HEK293T (cell line): Measurements from ENCODE around the gene MAPKAPK3.

Experiments used
- FOXA1 ChIP-seq: fragments of 450-650 bp; IDR thresholded peaks from 2 replicates; pipeline ENCODE4 v1.6.1; 2016; ENCODE audit warnings: mild to moderate bottlenecking
- FOXK2 ChIP-seq: fragments of 450-650 bp; IDR thresholded peaks from 2 replicates; pipeline ENCODE4 v1.6.1; 2016; ENCODE audit warnings: mild to moderate bottlenecking
- FOXM1 ChIP-seq: fragments of 450-650 bp; IDR thresholded peaks from 2 replicates; pipeline ENCODE4 v1.6.1; 2017; ENCODE audit warnings: mild to moderate bottlenecking, borderline replicate concordance
- HDGF ChIP-seq: fragments of 450-650 bp; IDR thresholded peaks from 2 replicates; pipeline ENCODE4 v1.6.1; 2017; ENCODE audit warnings: antibody characterized with exemption, borderline replicate concordance
- L3MBTL2 ChIP-seq: fragments of 450-650 bp; conservative IDR thresholded peaks from 2 replicates; pipeline ENCODE4 v1.6.1; 2016; ENCODE audit warnings: mild to moderate bottlenecking
- LEF1 ChIP-seq: fragments of 450-650 bp; IDR thresholded peaks from 2 replicates; pipeline ENCODE4 v1.6.1; 2017; ENCODE audit warnings: mild to moderate bottlenecking, borderline replicate concordance
- PKNOX1 ChIP-seq: fragments of 450-650 bp; IDR thresholded peaks from 2 replicates; pipeline ENCODE4 v1.6.1; 2016
- SP1 ChIP-seq: fragments of 450-650 bp; IDR thresholded peaks from 2 replicates; pipeline ENCODE4 v1.6.1; 2017
- SUZ12 ChIP-seq: fragments of 450-650 bp; IDR thresholded peaks from 2 replicates; pipeline ENCODE4 v1.6.1; 2016; ENCODE audit warnings: mild to moderate bottlenecking
- TARDBP ChIP-seq: fragments of 450-650 bp; IDR thresholded peaks from 2 replicates; pipeline ENCODE4 v1.6.1; 2016

- TF ChIP-seq FOXK2 (no peak), SP1 (no peak), HDGF (no peak), FOXM1 (no peak), FOXA1 (no peak), L3MBTL2 (no peak), LEF1 (no peak), SUZ12 (no peak), TARDBP (no peak), PKNOX1 (no peak)
Observed at GRCh38 chr3:50627407-50628051, 10.6 kb downstream of the MAPKAPK3 start.
